GM19397 (cell line): ENCODE results near the gene CASP14.
"Not testable (repeated sequence)": the region's sequence is repeated elsewhere in the genome, so short reads cannot be mapped to it uniquely, and the experiment has no call there.

ENCODE experiments used
- ATAC-seq: cut with Tn5 transposase; IDR thresholded peaks from one replicate; pipeline ENCODE4 v1.9.1; 2021; ENCODE audit warnings: mild to moderate bottlenecking, moderate library complexity; ENCODE audit not compliant: unreplicated experiment

Gene CASP14

GRCh38 chr19:15070386-15070785, 21.1 kb downstream of the CASP14 start:
- ATAC-seq: not testable (repeated sequence)

- no peak for ATAC-seq
These were observed 23.8 kb downstream of the CASP14 start for GRCh38 chr19:15072930-15073647.

- no peak for ATAC-seq
These were observed 25.1 kb downstream of the CASP14 start for GRCh38 chr19:15074371-15074770.

GRCh38 chr19:15075806-15076205, 26.5 kb downstream of the CASP14 start:
- no peak for ATAC-seq

- ATAC-seq: not testable (repeated sequence)
These were observed 30.7 kb downstream of the CASP14 start for GRCh38 chr19:15080002-15080401.

- ATAC-seq: no peak
These were observed 32.6 kb downstream of the CASP14 start, which contains the start of gene OR1I1 for GRCh38 chr19:15081911-15082310. OR1I1 (plus strand) TSS chr19:15082211; CDS start chr19:15087066, 4,855 bp downstream.

- no peak for ATAC-seq
These were observed 37.9 kb downstream of the CASP14 start for GRCh38 chr19:15087182-15087581.

- ATAC-seq: no peak
These were observed 42.9 kb downstream of the CASP14 start for GRCh38 chr19:15091918-15092753.

- no peak for ATAC-seq
These were observed 43.7 kb downstream of the CASP14 start for GRCh38 chr19:15093001-15093400.

- ATAC-seq: no peak
These were observed 46.9 kb downstream of the CASP14 start for GRCh38 chr19:15096223-15096622.

GRCh38 chr19:15097980-15098379, 48.7 kb downstream of the CASP14 start:
- not testable (repeated sequence) for ATAC-seq

- ATAC-seq: no peak
These were observed 49.2 kb downstream of the CASP14 start for GRCh38 chr19:15098460-15098859.

- ATAC-seq: no peak
These were observed 49.8 kb downstream of the CASP14 start for GRCh38 chr19:15099017-15099582.

GRCh38 chr19:15101479-15102082, 52.3 kb downstream of the CASP14 start:
- no peak for ATAC-seq

- no peak for ATAC-seq
These were observed 54.7 kb downstream of the CASP14 start for GRCh38 chr19:15104003-15104402.

- no peak for ATAC-seq
These were observed 55.1 kb downstream of the CASP14 start for GRCh38 chr19:15104411-15104810.

- no peak for ATAC-seq
These were observed 55.8 kb downstream of the CASP14 start for GRCh38 chr19:15105044-15105443.

GRCh38 chr19:15107061-15108010, 58.1 kb downstream of the CASP14 start, which contains the start of gene SYDE1:
SYDE1 (plus strand) TSS chr19:15107401; CDS start chr19:15107434, 33 bp downstream.
- no peak for ATAC-seq
